ENCODE results near the gene CADPS.

Gene CADPS

GRCh38 chr3:62632510-62633294, 242.5 kb downstream of the CADPS start:
- DNase-seq = no peak

GRCh38 chr3:62631488-62631887, 243.7 kb downstream of the CADPS start:
- no peak for DNase-seq

GRCh38 chr3:62630664-62631063, 244.6 kb downstream of the CADPS start:
- no peak for DNase-seq

GRCh38 chr3:62625268-62625667, 249.9 kb downstream of the CADPS start:
- no peak for DNase-seq

GRCh38 chr3:62624185-62624584, 251.0 kb downstream of the CADPS start:
- no peak for DNase-seq

GRCh38 chr3:62622553-62623174, 252.6 kb downstream of the CADPS start:
- DNase-seq = peak in 2 of 14 donors; percentile 7 to 36

- DNase-seq = no peak
Observed at GRCh38 chr3:62621925-62622324, 253.3 kb downstream of the CADPS start.

GRCh38 chr3:62621176-62621575, 254.0 kb downstream of the CADPS start:
- no peak for DNase-seq

GRCh38 chr3:62615258-62615849, 259.9 kb downstream of the CADPS start:
- no peak for DNase-seq

GRCh38 chr3:62614527-62614926, 260.7 kb downstream of the CADPS start:
- no peak for DNase-seq

GRCh38 chr3:62611541-62612240, 263.5 kb downstream of the CADPS start:
- no peak for DNase-seq

- peak in 2 of 14 donors; percentile 9 to 48 for DNase-seq
Observed at GRCh38 chr3:62607287-62608029, 267.8 kb downstream of the CADPS start.

- DNase-seq = no peak
Observed at GRCh38 chr3:62605413-62606068, 269.7 kb downstream of the CADPS start.

- DNase-seq = no peak
Observed at GRCh38 chr3:62604751-62605351, 270.4 kb downstream of the CADPS start.

- peak in 1 of 14 donors; percentile 36 for DNase-seq
Observed at GRCh38 chr3:62604298-62604697, 270.9 kb downstream of the CADPS start.

GRCh38 chr3:62602987-62603386, 272.2 kb downstream of the CADPS start:
- DNase-seq = peak in 1 of 14 donors; percentile 39

GRCh38 chr3:62602129-62602770, 273.0 kb downstream of the CADPS start:
- DNase-seq = peak in 1 of 14 donors; percentile 45

GRCh38 chr3:62601238-62602070, 273.8 kb downstream of the CADPS start:
- peak in 1 of 14 donors; percentile 47 for DNase-seq

GRCh38 chr3:62600033-62600432, 275.2 kb downstream of the CADPS start:
- no peak for DNase-seq

- DNase-seq = peak in 1 of 14 donors; percentile 14
Observed at GRCh38 chr3:62597491-62597890, 277.7 kb downstream of the CADPS start.

Measured in C1 segment of cervical spinal cord (tissue), 14 donors.